PFSK-1 (cell line): ENCODE measurements around the gene MAP3K7.

Source experiments
- FOXP2 ChIP-seq: optimal IDR thresholded peaks from 2 replicates; pipeline ENCODE3; 2011; ENCODE audit warnings: borderline replicate concordance, control low read depth, inconsistent platforms; ENCODE audit not compliant: insufficient read depth; ENCODE audit errors: extremely low read length, extremely low read depth
- POLR2AphosphoS5 ChIP-seq: IDR thresholded peaks from 2 replicates; pipeline ENCODE4 v1.6.1; 2012; ENCODE audit warnings: low read depth, mild to moderate bottlenecking, control low read depth, low read length, moderate library complexity
- SIN3A ChIP-seq: IDR thresholded peaks from 2 replicates; pipeline ENCODE4 v1.6.1; 2012; ENCODE audit warnings: mild to moderate bottlenecking, low read length, moderate library complexity, borderline replicate concordance; ENCODE audit not compliant: insufficient read depth
- TAF1 ChIP-seq: IDR thresholded peaks from 2 replicates; pipeline ENCODE4 v1.6.1; 2012; ENCODE audit warnings: low read length, control low read depth, borderline replicate concordance; ENCODE audit not compliant: insufficient read depth
- TF ChIP-seq, protein P1 (sequence below), 2 experiments: IDR thresholded peaks; 2 replicates each; pipeline versions ENCODE4 v1.6.1 to v1.8.0; 2011 to 2012; ENCODE audit warnings: low read depth in 2 of 2, low read length in 2 of 2, control low read depth in 1 of 2, inconsistent platforms in 1 of 2, mild to moderate bottlenecking in 1 of 2, moderate library complexity in 1 of 2; ENCODE audit not compliant: insufficient read depth in 1 of 2

Gene MAP3K7

DNA sequence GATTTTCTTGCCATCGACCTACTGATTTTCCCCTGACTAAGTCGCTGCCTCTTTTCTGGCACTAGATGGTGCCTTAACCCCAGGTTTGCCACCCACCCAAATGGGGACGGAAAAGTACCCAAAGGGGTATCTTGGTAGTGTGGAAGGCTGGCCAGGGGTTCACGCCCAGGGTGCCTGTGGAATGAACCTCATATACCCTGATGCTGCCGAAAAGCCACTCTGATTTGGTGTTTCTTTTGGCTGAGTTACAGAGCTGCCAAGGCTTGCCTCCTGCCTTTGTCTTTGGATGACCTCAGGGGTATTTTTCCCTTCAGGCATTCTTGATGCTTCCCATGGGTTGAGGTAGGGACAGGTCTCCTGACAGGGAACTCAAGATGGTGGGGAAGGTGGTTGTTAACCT lies 78.1 kb downstream of the MAP3K7 start:
- TF ChIP-seq TAF1 (no peak), POLR2AphosphoS5 (no peak), SIN3A (no peak), FOXP2 (no peak)
- TF ChIP-seq, protein P1, sequence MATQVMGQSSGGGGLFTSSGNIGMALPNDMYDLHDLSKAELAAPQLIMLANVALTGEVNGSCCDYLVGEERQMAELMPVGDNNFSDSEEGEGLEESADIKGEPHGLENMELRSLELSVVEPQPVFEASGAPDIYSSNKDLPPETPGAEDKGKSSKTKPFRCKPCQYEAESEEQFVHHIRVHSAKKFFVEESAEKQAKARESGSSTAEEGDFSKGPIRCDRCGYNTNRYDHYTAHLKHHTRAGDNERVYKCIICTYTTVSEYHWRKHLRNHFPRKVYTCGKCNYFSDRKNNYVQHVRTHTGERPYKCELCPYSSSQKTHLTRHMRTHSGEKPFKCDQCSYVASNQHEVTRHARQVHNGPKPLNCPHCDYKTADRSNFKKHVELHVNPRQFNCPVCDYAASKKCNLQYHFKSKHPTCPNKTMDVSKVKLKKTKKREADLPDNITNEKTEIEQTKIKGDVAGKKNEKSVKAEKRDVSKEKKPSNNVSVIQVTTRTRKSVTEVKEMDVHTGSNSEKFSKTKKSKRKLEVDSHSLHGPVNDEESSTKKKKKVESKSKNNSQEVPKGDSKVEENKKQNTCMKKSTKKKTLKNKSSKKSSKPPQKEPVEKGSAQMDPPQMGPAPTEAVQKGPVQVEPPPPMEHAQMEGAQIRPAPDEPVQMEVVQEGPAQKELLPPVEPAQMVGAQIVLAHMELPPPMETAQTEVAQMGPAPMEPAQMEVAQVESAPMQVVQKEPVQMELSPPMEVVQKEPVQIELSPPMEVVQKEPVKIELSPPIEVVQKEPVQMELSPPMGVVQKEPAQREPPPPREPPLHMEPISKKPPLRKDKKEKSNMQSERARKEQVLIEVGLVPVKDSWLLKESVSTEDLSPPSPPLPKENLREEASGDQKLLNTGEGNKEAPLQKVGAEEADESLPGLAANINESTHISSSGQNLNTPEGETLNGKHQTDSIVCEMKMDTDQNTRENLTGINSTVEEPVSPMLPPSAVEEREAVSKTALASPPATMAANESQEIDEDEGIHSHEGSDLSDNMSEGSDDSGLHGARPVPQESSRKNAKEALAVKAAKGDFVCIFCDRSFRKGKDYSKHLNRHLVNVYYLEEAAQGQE (IDR thresholded peaks at IDR 0.05; ENCODE audit: insufficient read depth in 1 of 2, low read depth in 2 of 2, low read length in 2 of 2): no peak

DNA sequence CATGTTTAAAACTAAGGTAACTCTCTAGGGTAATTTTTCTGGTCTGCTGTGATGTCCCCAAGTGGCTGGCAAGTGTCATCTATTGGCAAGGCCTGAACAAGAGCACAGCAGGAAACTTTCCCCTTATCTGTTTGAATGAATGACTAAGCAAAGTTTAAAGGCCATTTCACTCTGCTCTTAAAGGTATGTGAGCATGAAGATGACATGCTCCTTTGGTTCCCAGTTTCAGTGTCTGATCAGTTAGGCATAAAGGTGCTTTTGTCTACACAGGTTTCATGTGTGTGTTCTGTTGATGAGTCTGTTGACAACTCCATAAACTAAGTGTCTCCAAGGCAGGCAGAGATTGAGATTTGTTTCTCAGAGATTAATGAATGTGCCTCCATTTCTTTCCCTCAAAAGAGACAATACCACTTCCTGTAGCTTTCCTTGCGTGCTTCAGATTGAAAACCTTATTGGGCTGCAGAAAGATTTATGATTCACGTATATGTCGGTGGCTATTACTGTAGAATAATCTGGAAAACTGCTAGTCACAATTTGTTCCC lies 83.9 kb downstream of the MAP3K7 start:
- TF ChIP-seq, protein P1 (IDR thresholded peaks at IDR 0.05; ENCODE audit: insufficient read depth in 1 of 2, low read depth in 2 of 2, low read length in 2 of 2): no peak
- TF ChIP-seq POLR2AphosphoS5 (no peak), SIN3A (no peak), TAF1 (no peak), FOXP2 (no peak)

DNA sequence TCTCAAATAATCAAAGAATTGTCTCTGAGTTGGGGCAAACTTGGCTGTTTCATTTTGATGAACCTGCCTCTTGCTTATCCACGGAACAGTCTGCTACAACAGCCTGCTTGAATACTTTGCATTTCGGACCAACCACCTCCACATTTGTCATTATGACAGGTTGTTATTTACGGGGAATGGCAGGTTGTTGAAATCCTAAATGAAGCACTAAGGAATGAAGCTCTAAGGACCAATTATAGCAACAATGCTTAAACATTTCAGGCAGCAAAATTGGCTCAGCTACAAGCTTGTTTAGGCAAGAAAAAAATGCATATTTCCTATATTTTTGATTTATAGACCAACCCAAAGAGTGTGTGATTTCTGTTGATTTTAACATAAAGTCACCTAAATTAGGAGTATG lies 84.5 kb downstream of the MAP3K7 start:
- TF ChIP-seq SIN3A (no peak), POLR2AphosphoS5 (no peak)
- TF ChIP-seq, protein P1 (IDR thresholded peaks at IDR 0.05; ENCODE audit: insufficient read depth in 1 of 2, low read depth in 2 of 2, low read length in 2 of 2): no peak

DNA sequence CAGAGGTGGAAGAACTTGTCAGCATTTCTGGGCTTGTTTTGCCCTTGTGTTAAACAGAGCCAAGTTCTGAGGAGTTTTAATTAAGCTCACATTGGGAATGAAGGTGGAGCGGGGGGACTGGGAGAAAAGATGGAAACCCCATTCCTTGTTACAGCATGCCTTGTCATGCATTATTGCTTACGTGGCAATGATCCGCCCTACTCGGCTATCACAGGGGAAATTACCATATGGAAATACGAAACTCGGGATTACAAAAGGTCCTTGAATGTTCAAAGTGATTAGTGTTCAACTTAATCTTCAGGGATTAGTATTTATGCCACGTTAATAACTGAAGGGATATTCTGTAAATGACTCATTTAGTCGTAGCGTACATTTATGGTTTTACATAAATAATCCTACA lies 86.4 kb downstream of the MAP3K7 start:
- TF ChIP-seq TAF1: no peak
- TF ChIP-seq, protein P1 (IDR thresholded peaks at IDR 0.05; ENCODE audit: insufficient read depth in 1 of 2, low read depth in 2 of 2, low read length in 2 of 2): no peak
- TF ChIP-seq SIN3A: no peak
- no peak for TF ChIP-seq POLR2AphosphoS5
- no peak for TF ChIP-seq FOXP2

- TF ChIP-seq TAF1 (no peak), POLR2AphosphoS5 (no peak), FOXP2 (no peak), SIN3A (no peak)
- TF ChIP-seq, protein P1 (IDR thresholded peaks at IDR 0.05; ENCODE audit: insufficient read depth in 1 of 2, low read depth in 2 of 2, low read length in 2 of 2): no peak
These were observed 89.5 kb downstream of the MAP3K7 start for GRCh38 chr6:90497411-90497810.
